ENCODE data around the gene OFD1.

The OFD1 gene

DNA sequence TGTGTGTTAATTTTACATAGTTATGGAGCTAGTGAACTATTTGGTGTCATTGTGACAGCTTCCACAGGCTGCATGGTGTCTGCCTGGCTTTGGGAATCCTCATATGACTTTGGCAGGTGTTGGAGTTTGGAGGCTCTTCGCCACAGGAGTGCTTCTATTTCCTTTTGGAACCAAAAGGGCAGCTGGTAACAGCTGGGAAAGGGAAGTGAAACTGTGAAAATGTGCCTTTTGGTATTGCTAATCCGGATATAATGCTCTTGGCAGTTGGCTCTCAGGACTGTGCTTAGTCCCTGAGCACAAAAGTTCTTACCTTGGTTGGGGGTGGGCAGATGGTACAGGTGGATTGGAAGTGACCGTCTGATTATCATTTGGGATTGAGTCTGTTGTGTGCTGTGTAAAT, 18.1 kb downstream of the OFD1 start:
- no peak for DNase-seq

DNA sequence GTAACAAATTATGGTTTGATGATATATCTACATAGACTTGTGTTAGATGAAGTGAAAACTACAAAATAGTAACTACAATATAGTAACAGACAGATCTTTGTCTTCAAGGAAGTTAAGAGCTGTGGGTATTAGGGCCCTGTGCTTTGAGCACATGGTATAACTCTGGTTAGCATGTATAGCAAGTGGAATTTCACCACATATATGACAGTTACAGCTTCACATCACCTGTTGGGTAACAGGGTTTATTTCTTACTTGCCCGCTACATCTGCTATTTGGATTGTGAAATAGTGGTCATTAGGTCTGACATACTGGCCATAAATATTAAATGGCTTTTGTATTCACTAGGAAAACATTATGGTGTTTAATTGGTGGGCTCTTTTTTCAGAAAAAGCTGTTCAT, 20.2 kb downstream of the OFD1 start:
- DNase-seq = no peak

DNA sequence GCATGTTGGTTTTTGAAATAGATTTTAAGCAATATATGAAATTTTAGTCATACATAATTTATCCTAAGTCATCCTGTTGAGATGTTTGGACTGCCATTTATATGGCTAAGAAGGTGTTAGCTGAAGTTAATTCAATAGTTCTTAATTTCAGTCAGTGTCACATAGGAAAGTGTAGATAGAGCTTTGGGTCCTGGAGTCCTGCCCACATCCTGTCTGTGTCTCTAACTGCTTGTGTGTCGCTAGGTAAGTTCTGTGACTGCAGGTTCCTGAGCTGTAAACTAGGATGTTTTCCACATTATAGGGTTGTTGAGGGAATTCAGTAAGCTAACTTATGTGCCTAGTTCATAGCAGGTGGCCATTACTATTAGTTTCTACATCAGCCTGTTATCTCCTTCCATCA, 20.7 kb downstream of the OFD1 start:
- no peak for DNase-seq

DNA sequence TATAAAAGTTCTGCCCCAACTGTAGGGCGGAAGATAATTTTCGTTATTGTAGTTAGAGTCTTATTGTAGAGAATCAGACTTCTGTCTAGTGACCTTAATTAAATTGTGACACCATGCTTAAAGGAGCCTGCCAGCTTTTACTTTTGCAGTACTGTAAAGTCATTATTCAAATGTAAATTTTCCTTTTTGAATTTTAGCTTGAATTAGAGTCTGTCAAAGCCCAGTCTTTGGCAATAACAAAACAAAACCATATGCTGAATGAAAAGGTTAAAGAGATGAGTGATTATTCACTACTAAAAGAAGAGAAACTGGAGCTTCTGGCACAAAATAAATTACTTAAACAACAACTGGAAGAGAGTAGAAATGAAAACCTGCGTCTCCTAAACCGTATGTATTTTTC, 21.8 kb downstream of the OFD1 start:
- DNase-seq = no peak

DNA sequence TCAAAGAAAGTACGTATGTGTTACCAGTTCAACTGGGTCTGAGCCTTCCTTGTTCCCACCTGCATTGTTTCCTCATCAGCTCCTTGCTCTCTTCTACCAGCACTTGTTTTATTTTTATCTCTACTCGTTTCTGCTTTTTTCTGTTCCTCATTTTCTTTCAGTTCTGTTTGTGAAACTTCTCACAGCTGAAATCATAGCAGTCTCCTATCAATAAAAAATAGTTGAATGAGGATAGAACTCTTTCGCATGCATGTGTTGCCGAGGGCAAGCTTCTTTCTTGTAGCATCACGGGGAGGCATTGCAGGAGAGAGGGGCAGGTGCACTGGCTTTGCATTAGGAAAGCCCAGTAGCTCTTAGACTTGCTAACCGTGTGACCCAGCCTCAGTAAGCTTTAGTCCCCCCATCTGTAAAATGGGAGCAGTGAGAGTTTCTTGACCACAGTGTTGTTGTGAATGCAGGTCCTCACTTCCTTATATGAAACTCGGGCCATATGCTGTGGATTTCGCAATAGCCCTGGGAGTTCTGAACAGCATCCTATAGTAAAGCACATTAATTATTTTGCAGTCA, 24.7 kb downstream of the OFD1 start:
- no peak for DNase-seq

DNA sequence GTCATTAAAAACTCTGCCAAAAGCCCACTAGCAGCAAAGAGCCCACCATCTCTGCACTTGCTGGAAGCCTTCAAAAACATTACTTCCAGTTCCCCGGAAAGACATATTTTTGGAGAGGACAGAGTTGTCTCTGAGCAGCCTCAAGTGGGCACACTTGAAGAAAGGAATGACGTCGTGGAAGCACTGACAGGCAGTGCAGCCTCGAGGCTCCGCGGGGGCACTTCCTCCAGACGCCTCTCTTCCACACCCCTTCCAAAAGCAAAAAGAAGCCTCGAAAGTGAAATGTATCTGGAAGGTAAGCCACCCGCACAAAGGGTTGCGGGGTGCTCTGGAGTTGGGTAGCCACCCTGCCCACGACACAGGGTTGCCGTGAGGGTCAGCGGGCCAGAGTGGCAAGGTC, 25.9 kb downstream of the OFD1 start:
- no peak for DNase-seq

DNA sequence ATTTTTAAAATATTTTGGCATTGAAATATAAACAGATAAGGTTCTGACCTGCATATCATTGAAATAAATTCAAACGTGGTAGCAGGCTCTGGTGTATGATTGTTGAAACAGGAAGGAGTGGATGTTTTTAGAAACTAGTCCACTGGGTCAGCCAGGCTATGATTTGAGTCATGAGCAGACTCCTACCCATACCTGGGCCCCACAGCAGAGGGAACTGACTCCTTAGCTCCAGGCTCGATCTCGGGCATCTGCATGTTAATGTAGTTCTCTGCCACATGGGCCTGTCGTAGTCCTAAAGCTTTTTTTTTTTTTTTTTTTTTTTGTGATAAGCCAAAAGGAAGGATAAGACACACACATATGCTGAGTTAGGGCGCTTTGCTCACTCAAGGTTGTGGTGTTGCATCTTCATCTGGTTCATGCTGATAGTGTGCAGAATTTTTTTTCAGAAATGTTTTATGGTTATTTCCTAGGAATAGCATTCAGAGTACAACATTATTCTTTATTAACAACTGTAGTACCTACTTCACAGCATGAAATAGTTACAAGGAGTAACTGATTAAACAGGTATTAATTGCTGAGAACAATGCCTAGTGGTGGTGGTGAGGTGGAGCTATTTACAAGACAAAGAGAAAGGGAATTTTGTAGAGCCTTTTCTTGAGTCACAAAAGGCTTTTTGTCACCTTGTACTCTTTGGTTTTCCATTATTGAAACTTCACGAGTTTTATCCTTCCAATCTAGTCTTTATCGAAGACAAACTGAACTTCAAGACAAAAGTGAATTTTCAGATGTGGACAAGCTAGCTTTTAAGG, 27.3 kb downstream of the OFD1 start:
- peak; percentile 7 for DNase-seq

DNA sequence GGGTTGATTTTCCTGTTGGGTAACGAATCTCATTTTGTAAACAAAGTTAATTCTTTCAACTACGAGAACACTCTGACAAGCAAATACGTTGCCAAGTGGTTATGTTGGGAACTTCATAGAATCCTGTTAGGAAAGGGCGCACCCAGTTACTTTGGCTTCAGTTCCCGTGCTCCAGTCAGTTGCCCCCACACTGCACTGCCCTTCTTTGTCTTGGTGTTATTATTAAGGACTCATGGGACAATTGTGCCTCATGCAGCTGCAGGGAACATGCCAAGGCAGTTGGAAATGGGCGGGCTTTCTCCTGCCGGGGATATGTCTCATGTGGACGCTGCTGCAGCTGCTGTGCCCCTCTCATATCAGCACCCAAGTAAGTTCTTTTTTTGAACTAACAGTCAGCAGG, 28.9 kb downstream of the OFD1 start:
- DNase-seq = no peak

DNA sequence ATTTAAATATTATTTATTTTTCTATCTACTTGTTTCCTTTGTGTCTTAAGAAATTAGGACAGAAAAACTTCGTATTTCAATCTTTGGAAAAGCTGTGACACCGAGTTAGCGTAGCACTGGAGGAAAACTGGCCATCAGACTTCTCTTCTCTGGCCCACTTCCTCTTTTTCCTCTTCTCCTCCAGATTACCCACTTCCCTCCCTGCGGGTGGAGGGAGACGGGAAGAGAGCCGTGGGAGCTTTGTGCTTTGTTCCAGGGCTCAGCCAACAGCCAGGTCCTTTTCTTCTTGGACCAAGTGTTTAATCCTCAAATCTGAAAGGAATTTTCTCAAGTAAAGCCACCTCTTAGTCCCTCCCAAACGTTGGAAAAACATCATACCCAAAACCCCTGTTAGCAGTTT, 29.7 kb downstream of the OFD1 start:
- DNase-seq = no peak

DNA sequence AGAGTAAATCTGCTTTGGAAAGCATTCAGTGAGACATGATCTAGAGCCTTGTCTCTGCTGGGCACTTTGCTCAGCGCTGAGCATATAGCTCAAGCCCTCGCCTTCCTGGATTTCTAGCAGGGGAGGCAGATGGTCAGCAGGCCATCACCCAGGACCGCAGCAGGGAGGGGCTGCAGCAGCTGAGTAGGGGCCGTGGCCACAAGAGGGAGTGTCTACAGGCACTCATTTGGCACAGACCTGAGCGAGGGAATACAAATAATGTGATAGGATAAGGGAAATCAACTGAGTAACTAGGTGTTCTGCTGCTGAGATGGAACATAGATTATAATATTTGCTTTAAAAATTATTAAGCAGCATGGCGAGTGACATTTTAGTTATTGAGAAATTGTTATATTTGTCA, 30.2 kb downstream of the OFD1 start:
- no peak for DNase-seq

DNA sequence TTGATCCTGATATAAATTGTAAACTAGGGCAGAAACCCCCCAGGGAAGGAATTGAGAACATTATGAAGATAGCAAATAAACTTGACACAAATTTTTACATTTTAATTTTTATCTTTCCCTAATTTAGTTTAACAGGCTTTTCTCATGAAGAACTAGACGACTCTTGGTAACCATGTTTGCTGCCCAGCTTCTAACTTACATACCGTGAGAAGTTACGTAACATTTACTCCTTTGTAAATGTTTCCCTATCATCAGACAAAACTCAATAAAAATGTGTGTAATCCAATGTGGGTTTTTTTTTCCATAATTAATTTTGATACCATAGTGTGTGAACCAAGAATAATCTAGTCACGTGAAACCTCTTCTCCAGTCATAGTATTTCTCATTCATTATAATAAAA, 34.4 kb downstream of the OFD1 start:
- DNase-seq = no peak

DNA sequence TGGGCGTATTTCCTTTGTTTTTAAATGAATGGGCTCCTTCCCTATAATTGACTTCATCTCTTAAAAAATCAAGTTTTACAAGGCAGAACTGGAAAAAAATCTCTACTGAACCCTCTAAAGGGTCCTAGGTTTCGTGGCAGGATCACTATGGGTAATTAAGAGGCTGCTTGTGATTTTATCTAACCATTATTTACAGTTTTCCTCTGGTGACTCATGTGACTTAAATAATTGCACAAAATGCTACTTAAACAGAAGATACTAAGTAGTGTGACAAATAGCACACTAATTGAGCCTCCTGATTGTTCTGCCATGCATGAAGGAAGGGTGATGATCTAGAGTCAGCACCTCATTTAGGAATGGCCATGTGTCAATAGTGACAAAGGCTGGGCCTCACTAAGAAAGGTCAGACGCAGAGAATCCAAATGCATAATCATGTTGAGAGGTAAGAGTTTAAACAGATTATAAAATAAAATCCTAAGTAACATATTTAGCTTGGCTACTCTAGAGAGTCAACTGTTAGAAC, 35.5 kb downstream of the OFD1 start:
- DNase-seq = no peak

DNA sequence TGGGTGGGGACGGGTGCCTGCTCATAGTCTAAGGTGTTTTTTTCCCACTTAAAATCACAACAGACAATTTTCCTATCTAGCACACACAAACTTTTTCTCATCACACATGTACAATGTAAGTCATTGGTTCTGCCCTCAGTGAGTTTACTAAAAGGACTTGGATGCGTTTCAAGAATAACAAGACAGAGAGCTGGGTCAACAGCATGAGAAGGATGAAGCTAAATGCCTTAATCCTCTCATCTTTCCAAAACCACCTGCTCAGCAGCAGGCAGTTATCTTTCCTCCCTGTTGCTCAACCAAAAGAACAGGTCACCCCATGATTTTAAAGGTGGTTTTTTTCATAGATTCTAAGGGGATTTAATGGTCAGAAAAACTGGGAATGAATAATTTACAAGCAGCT, 40.1 kb downstream of the OFD1 start:
- DNase-seq = no peak

DNA sequence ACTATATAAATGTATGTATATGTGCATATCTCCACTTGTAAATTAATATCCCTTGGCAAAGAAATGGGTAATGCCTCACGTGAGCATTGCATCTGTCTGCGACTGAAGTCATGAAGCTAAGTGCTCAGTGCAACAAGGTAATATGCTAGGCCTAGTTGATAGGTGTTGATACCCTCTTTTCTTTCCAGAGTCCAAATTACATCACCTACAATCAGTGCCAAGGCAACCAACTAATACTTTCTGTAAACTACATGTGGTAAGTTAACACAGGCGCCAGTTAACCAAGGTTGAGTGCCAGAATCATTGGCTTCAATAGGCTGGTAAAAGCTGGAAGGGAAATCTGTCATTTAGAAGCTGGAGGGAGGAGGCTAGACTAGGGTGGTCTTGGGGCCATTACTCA, 41.3 kb downstream of the OFD1 start:
- no peak for DNase-seq

DNA sequence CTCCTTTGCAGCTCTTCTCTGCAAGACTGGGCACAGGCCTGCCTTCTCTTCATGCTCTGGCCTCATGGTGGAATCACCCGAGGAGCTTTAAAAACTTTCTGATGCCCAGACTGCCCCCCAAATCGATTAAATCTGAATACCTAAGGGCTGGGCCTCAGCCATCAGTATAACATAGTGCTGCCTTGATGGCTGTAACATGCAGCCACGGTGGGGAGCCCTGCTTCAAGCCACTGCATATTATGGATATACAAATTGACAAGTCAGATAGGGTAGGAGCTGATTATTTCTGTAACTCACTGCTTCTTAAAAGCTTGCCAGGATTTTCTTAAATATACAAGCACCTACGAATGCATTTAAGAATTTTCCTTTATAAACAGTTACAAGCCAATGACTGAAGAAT, 41.8 kb downstream of the OFD1 start:
- no peak for DNase-seq

DNA sequence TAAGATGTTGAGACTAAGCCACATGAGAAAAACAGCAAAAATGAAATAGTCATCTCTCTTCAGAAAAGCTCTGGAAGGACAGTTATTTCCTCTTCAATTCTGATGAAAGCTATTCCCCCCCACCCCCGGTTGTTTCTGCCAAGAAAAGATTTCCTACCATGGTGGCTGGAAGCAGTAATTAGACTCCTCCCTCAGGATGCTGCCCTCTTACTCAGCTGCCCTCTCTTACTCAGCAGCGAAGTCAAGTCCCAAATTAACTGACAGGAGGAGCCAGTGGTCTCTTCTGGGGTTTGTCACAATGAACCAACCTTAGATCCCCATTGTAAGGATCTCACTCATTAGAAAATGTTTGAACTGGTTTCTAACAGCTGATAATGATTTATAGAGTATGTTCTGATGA, 44.4 kb downstream of the OFD1 start:
- DNase-seq = peak; percentile 38

DNA sequence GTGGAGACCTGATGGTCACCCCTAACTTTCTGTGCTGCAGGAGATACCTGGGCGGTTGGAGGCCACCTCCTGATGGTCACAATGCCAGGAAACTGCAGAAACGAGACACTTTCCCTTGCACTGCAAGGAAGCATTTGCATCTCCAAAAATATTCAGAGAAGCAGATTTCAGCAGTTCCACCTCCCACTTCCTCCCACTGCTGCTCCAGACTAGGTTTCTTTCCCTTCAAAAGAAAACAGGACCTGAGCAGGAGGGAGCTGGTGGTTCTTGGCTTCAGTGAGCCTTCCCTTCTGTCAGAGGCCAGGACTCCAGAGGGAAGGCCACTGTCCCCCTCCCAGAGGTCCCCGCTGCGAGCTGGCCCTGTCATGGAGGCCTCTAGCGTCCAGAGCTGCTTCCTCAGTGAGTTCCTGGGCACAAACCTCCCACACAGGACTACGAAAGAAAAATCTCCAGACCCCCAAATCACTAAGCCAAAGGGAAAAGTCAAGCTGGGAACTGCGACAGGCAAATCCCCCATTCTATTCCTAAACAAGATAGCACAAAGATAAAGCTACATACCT, 46.4 kb downstream of the OFD1 start:
- DNase-seq = no peak

DNA sequence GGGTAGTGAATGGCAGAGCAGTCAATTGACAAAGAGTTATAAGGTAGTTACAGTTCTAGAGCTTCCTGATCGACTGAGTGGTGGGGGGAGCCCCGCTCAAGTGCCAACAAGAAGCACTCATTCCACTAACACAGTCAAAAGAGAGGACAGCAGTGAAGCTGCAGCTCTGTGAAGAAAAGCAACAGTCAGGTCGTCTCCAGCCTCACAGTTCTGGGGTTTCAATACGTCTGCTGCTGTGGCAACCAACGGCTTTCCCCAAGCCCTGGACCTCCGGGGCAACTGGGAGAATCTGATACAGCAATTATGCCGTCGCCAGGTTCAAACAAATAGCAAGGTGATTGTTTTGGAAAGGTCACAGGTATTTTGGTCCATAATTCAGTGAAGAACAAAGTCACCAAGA, 51.5 kb downstream of the OFD1 start:
- DNase-seq = no peak

DNA sequence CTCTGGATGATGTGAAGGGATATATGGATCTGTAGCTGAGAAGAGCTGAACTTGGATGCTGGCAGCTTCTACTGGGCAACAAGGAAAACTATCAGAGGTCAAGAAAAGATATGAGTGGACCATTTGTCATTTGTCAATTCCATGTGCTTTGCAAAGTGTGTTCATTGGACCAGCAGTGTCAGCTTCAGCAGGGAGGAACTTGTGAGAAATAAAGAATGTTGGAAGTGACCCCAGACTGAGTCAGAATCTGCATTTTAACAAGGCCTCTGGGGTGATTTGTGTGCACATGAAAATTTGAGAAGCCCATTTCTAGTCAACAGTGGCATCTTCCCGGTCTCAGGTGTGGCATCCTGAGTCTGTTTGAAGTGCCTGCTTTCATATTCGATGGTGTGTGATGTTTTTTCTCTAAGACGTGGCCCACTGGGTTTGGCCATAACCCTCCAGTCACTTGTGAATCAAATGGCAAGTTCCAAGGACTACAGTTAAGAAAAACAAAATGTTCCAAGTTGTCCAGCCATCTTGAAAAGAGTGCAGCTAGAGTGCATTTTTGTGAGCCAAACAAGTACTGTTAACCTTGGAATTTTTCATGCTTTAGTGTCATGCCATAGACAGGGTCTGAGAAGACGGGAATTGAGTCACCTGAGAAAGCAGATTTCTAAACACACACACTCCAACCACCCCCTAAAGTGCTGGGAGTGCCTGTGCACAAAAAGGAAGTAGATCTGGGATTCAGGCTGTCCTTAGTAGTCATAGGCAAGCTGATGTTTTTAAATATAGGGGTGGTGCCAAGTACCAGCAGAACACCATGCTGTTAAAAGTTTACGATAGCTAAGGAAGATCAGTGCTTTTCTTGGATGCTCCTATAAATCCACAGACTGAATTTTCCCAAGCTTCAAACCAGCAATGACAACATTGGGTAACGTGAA, 55.9 kb downstream of the OFD1 start:
- DNase-seq = peak; percentile 0

DNA sequence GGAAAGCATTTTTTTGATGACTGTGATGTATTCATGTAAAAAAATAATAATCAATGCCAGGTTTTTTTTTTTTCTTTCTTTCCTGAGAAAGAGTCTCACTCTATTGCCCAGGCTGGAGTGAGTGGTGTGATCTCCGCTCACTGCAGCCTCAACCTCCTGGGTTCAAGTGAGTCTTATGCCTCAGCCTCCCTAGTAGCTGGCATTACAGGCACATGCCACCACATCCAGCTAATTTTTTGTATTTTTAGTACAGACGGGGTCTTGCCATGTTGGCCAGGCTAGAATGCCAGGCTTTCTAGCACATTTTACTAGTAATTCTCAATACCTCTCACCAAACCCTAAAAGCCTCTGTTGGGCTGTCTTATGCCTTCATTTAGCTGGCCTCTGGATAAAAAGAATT, 56.6 kb downstream of the OFD1 start:
- DNase-seq = no peak

DNA sequence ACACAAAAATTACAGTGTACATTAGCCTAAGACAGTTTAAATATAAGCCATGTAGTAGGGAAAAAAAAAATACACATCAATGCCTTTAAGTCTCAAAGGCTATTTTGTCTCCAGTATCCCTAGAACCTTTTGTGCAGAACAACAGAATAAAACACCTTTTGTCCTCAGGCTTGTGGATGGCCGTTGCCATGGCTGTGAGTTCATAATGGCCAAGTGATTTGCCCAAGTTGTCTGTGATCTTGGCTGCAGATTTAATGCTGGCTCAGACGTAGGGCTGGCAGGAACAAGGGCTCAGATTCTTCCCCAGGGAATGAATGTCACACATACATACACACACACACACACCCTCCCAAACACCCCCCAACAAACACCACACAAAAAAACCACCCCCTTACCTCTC, 57.0 kb downstream of the OFD1 start:
- no peak for DNase-seq

DNA sequence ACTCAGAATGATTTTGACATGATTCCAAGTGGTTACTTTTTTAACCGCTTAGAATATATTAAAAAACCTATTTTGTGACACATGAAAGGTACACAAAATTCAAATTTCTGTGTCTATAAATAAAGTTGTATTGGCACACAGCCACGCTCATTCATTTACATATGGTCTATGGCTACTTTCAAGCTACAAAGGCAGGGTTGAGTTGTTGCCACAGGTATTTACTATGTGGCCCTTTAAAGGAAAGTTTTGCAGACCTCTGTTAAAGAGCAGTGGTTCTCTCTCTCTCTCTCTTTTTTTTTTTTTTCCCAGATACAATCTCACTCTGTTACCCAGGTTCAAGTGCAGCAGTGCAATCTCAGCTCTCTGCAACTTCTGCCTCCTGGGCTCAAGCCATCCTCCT, 59.3 kb downstream of the OFD1 start:
- DNase-seq = no peak

DNA sequence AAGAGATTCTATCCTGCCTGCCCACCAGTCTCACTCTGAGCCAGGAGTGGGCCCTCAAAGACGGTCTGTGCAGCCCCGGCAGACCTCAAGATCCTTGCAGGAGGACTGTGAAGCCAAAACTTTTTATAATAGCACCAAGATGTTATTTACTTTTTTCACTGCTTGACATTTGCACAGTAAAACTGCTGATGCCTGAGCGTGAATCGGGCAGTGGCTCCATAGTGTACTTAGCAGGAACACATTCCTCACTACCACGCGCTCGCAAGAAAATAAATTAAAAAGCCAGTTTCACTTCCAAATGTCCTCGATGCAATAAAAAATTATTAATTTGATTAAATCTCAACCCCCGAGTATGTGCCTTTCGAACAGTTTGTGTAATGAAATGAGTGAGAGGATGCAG, 59.9 kb downstream of the OFD1 start:
- no peak for DNase-seq

All from fibroblast of skin of right biceps (primary cell).